Measurements from ENCODE around the gene SFXN5. TPM values are rescaled to one million over a fixed set of nuclear protein-coding genes. Genes with fewer than 3 reads are reported as not detected.

The SFXN5 gene
- total RNA-seq, 2 donors from 2014 or later = 12.8 to 23.2 TPM

DNA sequence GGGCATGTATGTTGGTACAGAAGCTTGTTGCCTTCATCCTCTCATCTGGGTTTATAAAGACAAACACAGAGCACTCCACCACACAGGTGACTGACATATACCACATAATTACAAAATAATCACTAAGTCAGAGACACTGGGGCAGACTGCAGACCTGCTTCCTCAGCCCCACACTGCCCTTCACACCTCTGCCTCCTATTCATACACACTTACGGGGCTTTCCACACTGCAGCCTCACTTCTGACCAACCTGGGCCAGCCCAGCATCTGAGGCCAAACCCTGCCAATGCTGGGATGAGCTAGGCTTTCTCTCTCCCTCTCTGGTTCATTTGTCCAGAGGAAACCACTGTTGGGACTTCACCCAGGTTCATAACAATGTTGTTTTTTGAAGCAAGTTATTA is 149.7 kb downstream of the SFXN5 start:
- Histone ChIP-seq H3K27me3 (replicated peaks; ENCODE audit: insufficient read depth) (peaks cover 68% of the 10 kb centered on the region), H3K4me3 (no peak overlapping the region), H3K4me1 (replicated peaks) (peaks cover 17% of the 10 kb centered on the region), H3K9me3 (no peaks in the 10 kb centered on the region), H3K36me3 (no peaks in the 10 kb centered on the region), H3K27ac (no peak overlapping the region)
- TF ChIP-seq POLR2AphosphoS5 (IDR thresholded peaks at IDR 0.05) (no peak), POLR2A (IDR thresholded peaks at IDR 0.05) (no peak)
- TF ChIP-seq, protein P1, sequence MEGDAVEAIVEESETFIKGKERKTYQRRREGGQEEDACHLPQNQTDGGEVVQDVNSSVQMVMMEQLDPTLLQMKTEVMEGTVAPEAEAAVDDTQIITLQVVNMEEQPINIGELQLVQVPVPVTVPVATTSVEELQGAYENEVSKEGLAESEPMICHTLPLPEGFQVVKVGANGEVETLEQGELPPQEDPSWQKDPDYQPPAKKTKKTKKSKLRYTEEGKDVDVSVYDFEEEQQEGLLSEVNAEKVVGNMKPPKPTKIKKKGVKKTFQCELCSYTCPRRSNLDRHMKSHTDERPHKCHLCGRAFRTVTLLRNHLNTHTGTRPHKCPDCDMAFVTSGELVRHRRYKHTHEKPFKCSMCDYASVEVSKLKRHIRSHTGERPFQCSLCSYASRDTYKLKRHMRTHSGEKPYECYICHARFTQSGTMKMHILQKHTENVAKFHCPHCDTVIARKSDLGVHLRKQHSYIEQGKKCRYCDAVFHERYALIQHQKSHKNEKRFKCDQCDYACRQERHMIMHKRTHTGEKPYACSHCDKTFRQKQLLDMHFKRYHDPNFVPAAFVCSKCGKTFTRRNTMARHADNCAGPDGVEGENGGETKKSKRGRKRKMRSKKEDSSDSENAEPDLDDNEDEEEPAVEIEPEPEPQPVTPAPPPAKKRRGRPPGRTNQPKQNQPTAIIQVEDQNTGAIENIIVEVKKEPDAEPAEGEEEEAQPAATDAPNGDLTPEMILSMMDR (IDR thresholded peaks at IDR 0.05) = no peak
- intact Hi-C loops (cut with DNase I) = no loop called here
- 80% methylated on average over 1 of the region's 1 CpG for WGBS
- DNase-seq (ENCODE audit: low spot score) = no peak

DNA sequence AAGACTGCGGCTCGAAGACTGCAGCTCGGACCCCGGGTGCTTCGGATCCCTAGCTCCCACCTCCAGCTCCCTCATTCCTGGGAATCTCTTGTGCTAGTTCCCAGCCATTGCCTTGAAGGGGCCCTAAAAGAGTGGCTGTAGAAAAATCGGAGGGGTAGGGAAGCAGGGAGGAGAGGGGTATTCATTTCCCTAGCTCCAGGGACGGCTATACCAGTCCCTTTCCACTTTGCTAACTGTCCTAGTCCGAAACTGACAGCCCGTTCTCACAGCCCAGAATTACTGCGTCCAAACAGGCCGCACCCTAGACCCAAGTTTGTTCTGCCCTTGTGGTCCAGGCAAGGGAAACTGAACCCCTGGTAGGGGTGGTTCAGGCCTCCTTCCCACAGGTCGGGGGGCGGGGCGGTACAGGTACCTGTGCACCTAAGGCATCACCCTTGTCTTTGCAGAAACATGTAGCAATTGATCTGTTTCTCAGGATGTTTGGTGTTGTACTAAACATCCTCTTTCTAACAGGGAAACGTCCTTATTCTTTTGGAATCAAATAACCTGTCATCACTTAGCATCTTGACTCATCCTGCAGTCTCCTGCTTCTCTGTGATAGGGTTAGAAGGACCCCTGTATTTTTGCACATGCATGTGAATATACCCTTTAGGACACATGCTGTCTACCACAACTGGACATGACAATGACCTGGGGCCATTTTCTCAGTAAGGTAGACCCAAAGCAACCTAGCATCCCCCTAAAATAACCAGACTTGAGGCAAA is 150.2 kb downstream of the SFXN5 start:
- Histone ChIP-seq H3K9me3 (no peaks in the 10 kb centered on the region), H3K4me1 (replicated peaks) (peaks cover 17% of the 10 kb centered on the region), H3K4me3 (no peak overlapping the region), H3K27me3 (replicated peaks; ENCODE audit: insufficient read depth) (peaks cover 62% of the 10 kb centered on the region), H3K36me3 (no peaks in the 10 kb centered on the region), H3K27ac (no peak overlapping the region)
- no peak for DNase-seq (ENCODE audit: low spot score)
- 37% methylated on average over 15 of the region's 15 CpGs for WGBS
- TF ChIP-seq POLR2A (IDR thresholded peaks at IDR 0.05) = no peak
- TF ChIP-seq, protein P1 (IDR thresholded peaks at IDR 0.05) = no peak
- no peak for TF ChIP-seq POLR2AphosphoS5 (IDR thresholded peaks at IDR 0.05)
- intact Hi-C loops (cut with DNase I) = no loop called here

DNA sequence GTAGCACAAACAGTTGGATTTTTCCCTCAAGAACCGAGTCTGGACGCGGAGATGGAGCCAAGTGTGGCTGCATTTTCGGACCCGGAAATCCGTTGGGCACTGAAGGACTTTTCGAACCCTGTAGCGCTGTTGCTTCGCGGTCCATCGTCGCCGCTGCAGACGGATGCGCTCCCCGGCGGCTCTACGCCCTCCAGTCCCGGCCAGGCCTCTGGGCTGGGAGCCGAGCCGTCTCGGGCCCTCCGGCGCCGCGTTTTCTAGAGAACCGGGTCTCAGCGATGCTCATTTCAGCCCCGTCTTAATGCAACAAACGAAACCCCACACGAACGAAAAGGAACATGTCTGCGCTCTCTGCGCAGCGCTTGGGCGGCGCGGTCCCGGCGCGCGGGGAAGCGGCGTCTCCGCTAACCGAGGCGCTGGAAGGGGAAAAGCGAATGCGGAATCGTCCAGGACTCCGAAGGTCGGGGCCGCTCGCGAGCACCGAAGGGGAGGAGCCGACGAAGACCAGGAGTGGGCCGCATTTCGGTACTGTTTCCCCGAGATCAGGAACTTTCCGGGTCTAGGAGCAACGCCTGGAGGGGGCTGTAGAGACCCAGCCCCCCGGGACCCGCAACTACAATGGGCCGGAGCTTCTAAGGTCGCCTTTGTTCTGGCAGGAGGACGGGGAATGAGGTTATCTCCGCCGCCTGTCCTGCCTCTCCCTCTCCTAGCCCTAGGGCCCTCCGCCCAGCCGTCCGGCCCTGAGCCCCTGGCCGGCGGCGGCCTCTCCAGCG is 151.0 kb downstream of the SFXN5 start:
- Histone ChIP-seq H3K36me3 (no peaks in the 10 kb centered on the region), H3K27me3 (replicated peaks; ENCODE audit: insufficient read depth) (peaks cover 62% of the 10 kb centered on the region), H3K27ac (no peak overlapping the region), H3K9me3 (no peaks in the 10 kb centered on the region), H3K4me1 (replicated peaks) (peaks cover 24% of the 10 kb centered on the region), H3K4me3 (peak overlapping the region in 1 of 2 donors; percentile 3)
- 4% methylated on average over 77 of the region's 77 CpGs for WGBS
- intact Hi-C loops (cut with DNase I) = no loop called here
- TF ChIP-seq, protein P1 (IDR thresholded peaks at IDR 0.05) = no peak
- no peak for TF ChIP-seq POLR2AphosphoS5 (IDR thresholded peaks at IDR 0.05)
- TF ChIP-seq POLR2A (IDR thresholded peaks at IDR 0.05) = no peak
- no peak for DNase-seq (ENCODE audit: low spot score)

- peaks cover 62% of the 10 kb centered on the region for H3K27me3 ChIP-seq (replicated peaks; ENCODE audit: insufficient read depth)
- intact Hi-C loops (cut with DNase I) = no loop called here
- H3K9me3 ChIP-seq = no peaks in the 10 kb centered on the region
- H3K27ac ChIP-seq = no peak overlapping the region
- no peaks in the 10 kb centered on the region for H3K36me3 ChIP-seq
- peaks cover 24% of the 10 kb centered on the region for H3K4me1 ChIP-seq (replicated peaks)
- H3K4me3 ChIP-seq = no peak overlapping the region
- no peak for TF ChIP-seq POLR2AphosphoS5 (IDR thresholded peaks at IDR 0.05)
- TF ChIP-seq, protein P1 (IDR thresholded peaks at IDR 0.05) = no peak
- TF ChIP-seq POLR2A (IDR thresholded peaks at IDR 0.05) = no peak
- WGBS = 6% methylated on average over 48 of the region's 48 CpGs
- no peak for DNase-seq (ENCODE audit: low spot score)
These were observed 151.8 kb downstream of the SFXN5 start for GRCh38 chr2:72919414-72920317.

Data from prostate gland (tissue), 2 donors.